Kidney tubule cell (primary cell): ENCODE data around the gene PPP6C.
A peak's percentile ranks its signal among the peaks of the same experiment; 100 is the strongest.
"Not testable (repeated sequence)": the region's sequence is repeated elsewhere in the genome, so short reads cannot be mapped to it uniquely, and the experiment has no call there.

Experiments
- DNase-seq: peaks from one replicate; pipeline ENCODE4 v3.0.0-alpha.2; 2018; ENCODE audit warnings: low spot score

PPP6C gene

DNA sequence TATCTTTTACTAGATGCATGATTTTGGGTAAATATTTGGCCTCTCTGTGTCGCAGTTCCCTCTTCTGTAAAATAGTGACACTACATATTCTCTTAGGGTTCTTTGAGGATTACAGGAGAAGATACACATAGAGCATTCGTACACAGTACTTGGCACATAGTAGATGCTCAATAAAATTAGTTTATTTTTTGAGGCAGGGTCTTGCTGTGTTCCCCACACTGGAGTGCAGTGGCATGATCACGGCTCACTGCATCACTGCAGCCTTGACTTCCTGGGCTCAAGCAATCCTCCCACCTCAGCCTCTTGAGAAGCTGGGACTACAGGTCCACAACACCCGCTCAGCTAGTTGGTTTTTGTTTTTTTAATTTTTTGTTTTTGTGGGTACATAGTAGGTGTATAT lies 47.9 kb downstream of the PPP6C start:
- no peak for DNase-seq

DNA sequence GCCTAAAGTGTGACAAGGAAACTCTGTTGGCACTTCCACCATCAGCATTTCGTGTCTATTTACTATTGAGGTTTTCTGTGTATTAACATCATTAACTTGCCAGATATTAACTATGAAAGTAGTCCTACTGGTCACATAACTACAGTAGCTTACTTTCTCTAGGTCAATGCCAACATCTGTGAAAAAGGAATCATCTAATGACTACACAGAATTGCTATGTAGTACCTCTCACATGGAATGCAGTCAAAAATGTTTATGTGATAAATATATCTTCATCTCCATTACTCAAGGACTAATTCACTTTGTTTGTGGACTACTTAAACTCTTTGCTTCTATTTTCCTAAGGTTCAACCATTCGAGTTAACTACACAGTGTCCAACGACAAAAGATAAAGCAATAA lies 48.4 kb downstream of the PPP6C start:
- no peak for DNase-seq

DNA sequence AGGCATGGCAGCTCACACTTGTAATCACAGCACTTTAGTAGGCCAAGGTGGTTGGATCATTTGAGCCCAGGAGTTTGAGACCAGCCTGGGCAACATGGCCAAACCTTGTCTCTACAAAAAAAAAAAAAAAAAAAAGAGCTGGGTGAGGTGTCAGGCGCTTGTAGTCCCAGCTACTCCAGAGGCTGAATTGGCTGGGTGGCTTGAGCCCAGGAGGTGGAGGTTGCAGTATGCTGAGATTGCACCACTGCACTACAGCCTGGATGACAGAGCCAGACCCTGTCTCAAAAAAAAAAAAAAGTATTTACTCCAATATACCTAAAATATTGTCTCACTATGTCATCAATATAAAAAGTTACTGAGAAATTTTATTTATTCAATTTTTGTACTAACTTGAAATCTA lies 49.0 kb downstream of the PPP6C start:
- DNase-seq = no peak

GRCh38 chr9:125137200-125137599 lies 52.4 kb downstream of the PPP6C start:
- DNase-seq = no peak

GRCh38 chr9:125134976-125135375 lies 54.6 kb downstream of the PPP6C start:
- DNase-seq = no peak

GRCh38 chr9:125133403-125134329 lies 55.9 kb downstream of the PPP6C start:
- no peak for DNase-seq

GRCh38 chr9:125131778-125132177 lies 57.8 kb downstream of the PPP6C start:
- DNase-seq = no peak

DNA sequence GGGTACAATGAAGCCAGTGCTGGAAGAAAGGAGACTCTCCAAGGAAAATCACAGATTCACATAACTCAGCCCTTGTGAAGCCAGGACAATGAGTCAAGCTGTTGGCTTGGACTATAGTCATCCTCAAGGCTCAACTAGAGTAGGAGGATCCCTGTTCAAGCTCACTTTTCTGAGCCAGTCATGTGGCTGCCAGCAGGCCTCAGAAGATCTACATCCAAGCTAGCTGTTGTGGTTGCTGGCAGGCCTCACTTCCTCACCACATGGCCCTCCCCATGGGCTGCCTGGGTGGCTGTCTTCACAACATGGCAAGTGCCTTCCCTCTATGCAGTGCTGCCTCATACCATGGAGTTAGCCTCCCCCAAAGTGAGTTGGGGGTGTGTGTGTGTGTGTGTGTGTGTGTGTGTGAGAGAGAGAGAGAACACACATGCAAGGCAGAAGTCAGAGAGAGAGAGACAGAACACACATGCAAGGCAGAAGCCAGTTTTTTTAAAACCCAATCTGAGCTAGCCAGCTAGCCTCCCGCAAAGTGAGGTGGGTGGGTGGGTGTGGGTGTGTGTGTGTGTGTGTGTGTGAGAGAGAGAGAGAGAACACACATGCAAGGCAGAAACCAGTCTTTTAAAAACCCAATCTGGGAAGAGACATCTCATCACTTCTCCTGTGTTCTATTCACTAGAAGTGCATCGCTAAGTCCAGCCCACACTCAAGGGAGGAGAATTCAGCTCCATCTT lies 63.4 kb downstream of the PPP6C start:
- DNase-seq = peak; percentile 94

DNA sequence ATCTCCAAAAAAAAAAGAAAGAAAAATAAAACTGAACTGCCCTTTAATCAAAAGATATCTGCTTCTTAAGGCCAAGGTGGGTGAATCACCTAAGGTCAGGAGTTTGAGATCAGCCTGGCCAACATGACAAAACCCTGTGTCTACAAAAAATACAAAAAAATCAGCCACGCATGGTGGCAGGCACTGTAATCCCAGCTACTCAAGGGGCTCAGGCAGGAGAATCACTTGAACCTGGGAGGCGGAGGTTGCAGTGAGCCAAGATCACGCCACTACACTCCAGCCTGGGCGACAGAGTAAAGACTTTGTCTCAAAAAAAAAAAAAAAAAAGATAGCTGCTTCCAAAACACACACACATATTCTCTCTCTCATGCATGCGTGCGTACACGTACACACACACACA lies 64.1 kb downstream of the PPP6C start:
- no peak for DNase-seq

- DNase-seq = no peak
These were observed 68.5 kb downstream of the PPP6C start for GRCh38 chr9:125121146-125121545.

GRCh38 chr9:125119643-125120286 lies 69.8 kb downstream of the PPP6C start:
- peak; percentile 20 for DNase-seq

DNA sequence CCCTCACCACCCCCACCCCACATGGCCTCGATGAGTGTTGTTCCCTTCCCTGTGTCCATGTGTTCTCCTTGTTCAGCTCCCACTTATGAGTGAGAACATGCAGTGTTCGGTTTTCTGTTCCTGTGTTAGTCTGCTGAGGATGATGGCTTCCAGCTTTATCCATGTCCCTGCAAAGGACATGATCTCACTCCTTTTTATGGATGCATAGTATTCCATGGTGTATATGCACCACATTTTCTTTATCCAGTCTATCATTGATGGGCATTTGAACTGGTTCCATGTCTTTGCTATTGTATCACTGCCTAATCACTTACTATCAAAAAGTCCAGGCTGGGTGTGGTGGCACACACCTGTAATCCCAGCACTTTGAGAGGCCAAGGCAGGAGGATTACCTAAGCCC lies 70.9 kb downstream of the PPP6C start:
- not testable (repeated sequence) for DNase-seq

DNA sequence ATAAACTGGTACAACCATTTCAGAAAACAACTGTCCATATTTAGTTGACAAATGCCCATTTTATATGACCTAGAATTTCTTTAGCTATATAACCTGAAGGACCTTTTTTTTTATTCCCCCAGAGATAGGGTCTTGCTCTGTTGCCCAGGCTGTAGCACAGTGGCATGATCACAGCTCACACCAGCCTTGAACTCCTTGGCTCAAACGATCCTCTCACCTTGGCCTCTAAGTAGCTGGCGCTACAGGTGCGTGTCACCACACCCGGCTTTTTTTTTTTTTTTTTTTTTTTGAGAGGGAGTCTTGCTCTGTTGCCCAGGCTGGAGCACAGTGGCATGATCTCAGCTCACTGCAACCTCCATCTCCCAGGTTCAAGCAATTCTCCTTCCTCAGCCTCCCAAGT lies 75.1 kb downstream of the PPP6C start:
- not testable (repeated sequence) for DNase-seq

- DNase-seq = no peak
These were observed 79.1 kb downstream of the PPP6C start for GRCh38 chr9:125110464-125110863.

GRCh38 chr9:125108541-125108940 lies 81.1 kb downstream of the PPP6C start:
- DNase-seq = not testable (repeated sequence)

DNA sequence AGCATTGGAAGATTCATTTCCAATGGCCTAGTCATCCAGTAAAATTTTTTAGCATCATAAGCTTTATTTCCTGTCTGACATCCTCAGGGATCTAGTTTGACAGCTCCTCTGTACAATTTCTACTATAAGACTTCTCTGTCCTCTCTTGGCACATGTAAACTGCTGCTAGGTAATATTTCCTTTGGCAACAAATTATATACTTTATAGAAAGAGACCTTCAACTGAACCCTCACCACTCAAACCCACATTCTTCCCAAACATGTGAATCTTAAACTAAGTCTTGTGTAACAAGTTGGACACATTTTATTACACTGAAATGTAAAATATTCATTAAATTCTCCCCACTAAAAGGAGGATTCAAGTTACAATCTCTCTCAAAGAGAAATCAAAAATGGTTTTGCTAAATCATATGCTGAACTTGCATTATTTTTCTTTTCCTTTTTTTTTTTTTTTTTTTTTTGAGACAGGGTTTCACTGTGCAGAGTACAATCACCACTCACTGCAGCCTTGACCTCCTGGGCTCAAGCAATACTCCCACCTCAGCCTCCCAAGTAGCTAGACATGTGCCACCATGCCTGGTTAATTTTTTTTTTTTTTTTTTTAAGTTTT lies 83.2 kb downstream of the PPP6C start:
- DNase-seq = no peak

DNA sequence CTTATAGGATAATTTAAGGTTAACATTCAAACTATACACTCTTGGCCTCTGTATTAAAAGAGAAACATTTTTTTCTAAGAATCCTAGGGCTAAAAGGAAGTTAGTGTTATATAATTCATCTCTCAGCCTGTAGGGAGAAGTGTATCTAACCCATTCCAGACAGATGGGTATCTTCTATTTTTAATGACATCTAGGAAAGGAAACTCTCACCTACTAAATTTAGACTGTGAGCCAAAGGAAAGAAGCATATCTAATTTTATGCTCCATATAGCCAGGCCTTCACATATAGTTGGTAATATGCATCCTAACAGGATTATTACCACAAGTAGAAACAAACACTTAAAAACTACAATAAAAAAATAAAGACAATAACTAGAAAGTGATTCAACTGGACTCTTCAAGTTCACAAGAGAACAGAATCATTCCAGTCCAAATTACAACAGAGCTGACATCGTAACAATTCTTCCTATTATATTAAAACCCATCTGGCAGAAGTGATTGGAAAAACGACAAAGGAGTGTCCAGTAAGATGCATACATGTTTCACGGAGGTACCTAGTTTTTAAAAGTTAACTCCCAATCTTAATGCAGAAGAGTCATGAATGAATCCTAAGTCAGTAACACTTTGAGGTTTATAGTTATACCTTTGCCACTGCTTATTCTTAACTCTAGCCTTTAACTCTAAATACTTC lies 85.7 kb downstream of the PPP6C start:
- DNase-seq = no peak

- no peak for DNase-seq
These were observed 86.6 kb downstream of the PPP6C start for GRCh38 chr9:125103021-125103420.

GRCh38 chr9:125100822-125101221 lies 88.8 kb downstream of the PPP6C start:
- no peak for DNase-seq

DNA sequence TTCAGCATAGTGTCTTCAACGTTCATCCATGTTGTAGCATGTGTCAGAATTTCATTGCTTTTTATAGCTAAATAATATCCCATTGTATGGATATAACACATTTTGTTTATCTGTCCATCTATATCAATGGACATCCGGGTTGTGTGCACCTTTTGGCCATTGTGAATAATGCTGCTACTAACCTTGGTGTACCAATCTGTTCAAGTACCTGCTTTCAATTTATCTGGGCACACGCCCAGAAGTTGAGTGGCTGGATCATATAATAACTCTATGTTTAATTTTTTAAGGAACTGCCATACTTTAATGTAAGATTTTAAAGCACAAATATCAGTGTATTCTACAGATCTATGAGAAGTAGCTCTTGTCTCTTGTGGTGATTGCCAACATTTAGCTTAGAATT lies 89.8 kb downstream of the PPP6C start:
- DNase-seq = no peak
